CD4-positive, alpha-beta T cell (primary cell): ENCODE measurements around the gene ZNF695. TPM values are rescaled to one million over a fixed set of nuclear protein-coding genes. Genes with fewer than 3 reads are reported as not detected.

Experiments
- ATAC-seq: fragments of 200-7000 bp; cut with Tn5 transposase; one replicate; pipeline ENCODE4 v1.10.0; 2022; ENCODE audit warnings: mild to moderate bottlenecking; ENCODE audit not compliant: poor library complexity
- CTCF ChIA-PET: fragments of 350-600 bp; sonication (Branson Sonifier 250); formaldehyde crosslinking; loops from one replicate; lab custom pipeline; 2021; ENCODE audit warnings: antibody characterized with exemption, inconsistent platforms; lab: Charles Lee
- POLR2A ChIA-PET: fragments of 350-600 bp; sonication (Branson Sonifier 250); formaldehyde crosslinking; loops from one replicate; lab custom pipeline; 2021; ENCODE audit warnings: antibody characterized with exemption, inconsistent platforms; lab: Charles Lee
- DNase-seq, 14 experiments: peaks; one replicate each; pipeline ENCODE4 v3.0.0-alpha.2; 2013 to 2020; ENCODE audit warnings: mixed read lengths in 2 of 14
- H3K27ac ChIP-seq, 2 donors: one replicate each; pipeline versions ENCODE4 v1.5.1 to v1.7.0; 2013; ENCODE audit warnings: low read length in 2 of 2, low read depth in 1 of 2, mild to moderate bottlenecking in 1 of 2
- H3K27me3 ChIP-seq, 2 experiments: 1 replicate in 1 of 2; 2 replicates in 1 of 2; pipeline versions ENCODE4 v1.6.1 to v1.7.0; 2013; ENCODE audit warnings: low read length in 2 of 2, control low read depth in 1 of 2, mild to moderate bottlenecking in 1 of 2, moderate library complexity in 1 of 2; ENCODE audit not compliant: insufficient read depth in 2 of 2, control insufficient read depth in 1 of 2
- H3K36me3 ChIP-seq: one replicate; pipeline ENCODE4 v1.6.1; 2013; ENCODE audit warnings: low read length, control low read depth; ENCODE audit not compliant: insufficient read depth
- H3K4me1 ChIP-seq: one replicate; pipeline ENCODE4 v1.6.1; 2013; ENCODE audit warnings: low read length, control low read depth; ENCODE audit not compliant: insufficient read depth
- H3K4me3 ChIP-seq: one replicate; pipeline ENCODE4 v1.5.1; 2013; ENCODE audit warnings: mild to moderate bottlenecking, low read length, moderate library complexity
- H3K9me3 ChIP-seq, 2 experiments: 1 replicate in 1 of 2; 2 replicates in 1 of 2; pipeline versions ENCODE4 v1.6.1 to v1.7.0; 2013; ENCODE audit warnings: low read length in 2 of 2, mild to moderate bottlenecking in 2 of 2, control low read depth in 1 of 2, moderate library complexity in 1 of 2; ENCODE audit not compliant: control insufficient read depth in 1 of 2, insufficient read depth in 1 of 2
- H3K27ac Mint-ChIP-seq: one replicate; pipeline ENCODE4 v1.8.0; 2020; ENCODE audit warnings: mixed read lengths
- H3K27me3 Mint-ChIP-seq: one replicate; pipeline ENCODE4 v1.8.0; 2021; ENCODE audit warnings: mixed read lengths
- H3K36me3 Mint-ChIP-seq: one replicate; pipeline ENCODE4 v1.8.0; 2021; ENCODE audit warnings: low read depth, mixed read lengths
- H3K4me1 Mint-ChIP-seq: one replicate; pipeline ENCODE4 v1.8.0; 2021; ENCODE audit warnings: low read depth, mixed read lengths
- H3K4me3 Mint-ChIP-seq: one replicate; pipeline ENCODE4 v1.8.0; 2020; ENCODE audit warnings: mild to moderate bottlenecking, mixed read lengths
- H3K9me3 Mint-ChIP-seq: one replicate; pipeline ENCODE4 v1.8.0; 2020; ENCODE audit warnings: mixed read lengths
- intact Hi-C, 2 experiments: fragments of 100-400 bp; cut with DNase I in 1 of 2; cut with micrococcal nuclease in 1 of 2; formaldehyde crosslinking; loops; one replicate each; pipeline versions ENCODE4 v1.15.1 to v1.9.0; 2023 to 2025; cut with DNase I, micrococcal nuclease
- total RNA-seq, 174 experiments: library from RNA in 2 of 174; stranded (reverse) in 2 of 174; gene quantifications; one replicate each; pipeline ENCODE4 v1.2.3 and lab custom pipeline; 2021 to 2026
- TF ChIP-seq, protein P1 (sequence below): fragments of 200-600 bp; IDR thresholded peaks from one replicate; pipeline ENCODE4 v1.8.0; 2022; ENCODE audit warnings: antibody characterized with exemption, mild to moderate bottlenecking

Gene ZNF695
- total RNA-seq, 2 experiments from 2014 or later, result not detected

DNA sequence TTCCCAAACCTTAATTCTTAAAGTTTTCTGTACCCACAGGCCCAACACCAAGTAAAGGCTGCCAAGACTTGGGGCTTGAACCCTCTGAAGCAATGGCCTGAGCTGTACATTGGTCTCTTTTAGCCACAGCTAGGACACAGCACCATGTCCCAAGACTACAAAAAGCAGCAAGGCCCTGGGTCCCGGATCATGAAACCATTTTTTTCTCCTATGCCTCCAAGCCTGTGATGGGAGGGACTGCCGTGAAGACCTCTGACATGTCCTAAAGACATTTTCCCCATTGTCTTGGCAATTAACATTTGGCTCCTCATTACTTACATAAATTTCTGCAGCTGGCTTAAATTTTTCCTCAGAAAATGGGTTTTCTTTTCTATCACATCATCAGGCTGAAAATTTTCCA is 39.8 kb upstream of the ZNF695 start:
- H3K4me3 ChIP-seq, result no peak overlapping the region
- H3K27ac ChIP-seq, result no peak overlapping the region
- CTCF ChIA-PET, result no interaction called here
- Mint-ChIP-seq H3K36me3 (peaks cover 92% of the 10 kb centered on the region), H3K27me3 (no peaks in the 10 kb centered on the region), H3K4me3 (no peak overlapping the region), H3K9me3 (peaks cover 25% of the 10 kb centered on the region), H3K27ac (no peak overlapping the region), H3K4me1 (no peaks in the 10 kb centered on the region)
- H3K27me3 ChIP-seq, result no peaks in the 10 kb centered on the region
- DNase-seq, result no peak
- POLR2A ChIA-PET, result no interaction called here
- peaks cover 47 to 92% of the 10 kb centered on the region in 2 experiments for H3K9me3 ChIP-seq
- TF ChIP-seq, protein P1, sequence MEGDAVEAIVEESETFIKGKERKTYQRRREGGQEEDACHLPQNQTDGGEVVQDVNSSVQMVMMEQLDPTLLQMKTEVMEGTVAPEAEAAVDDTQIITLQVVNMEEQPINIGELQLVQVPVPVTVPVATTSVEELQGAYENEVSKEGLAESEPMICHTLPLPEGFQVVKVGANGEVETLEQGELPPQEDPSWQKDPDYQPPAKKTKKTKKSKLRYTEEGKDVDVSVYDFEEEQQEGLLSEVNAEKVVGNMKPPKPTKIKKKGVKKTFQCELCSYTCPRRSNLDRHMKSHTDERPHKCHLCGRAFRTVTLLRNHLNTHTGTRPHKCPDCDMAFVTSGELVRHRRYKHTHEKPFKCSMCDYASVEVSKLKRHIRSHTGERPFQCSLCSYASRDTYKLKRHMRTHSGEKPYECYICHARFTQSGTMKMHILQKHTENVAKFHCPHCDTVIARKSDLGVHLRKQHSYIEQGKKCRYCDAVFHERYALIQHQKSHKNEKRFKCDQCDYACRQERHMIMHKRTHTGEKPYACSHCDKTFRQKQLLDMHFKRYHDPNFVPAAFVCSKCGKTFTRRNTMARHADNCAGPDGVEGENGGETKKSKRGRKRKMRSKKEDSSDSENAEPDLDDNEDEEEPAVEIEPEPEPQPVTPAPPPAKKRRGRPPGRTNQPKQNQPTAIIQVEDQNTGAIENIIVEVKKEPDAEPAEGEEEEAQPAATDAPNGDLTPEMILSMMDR, result no peak
- ATAC-seq, result no peak
- no peaks in the 10 kb centered on the region for H3K36me3 ChIP-seq
- intact Hi-C loops, result no loop called here
- no peaks in the 10 kb centered on the region for H3K4me1 ChIP-seq

DNA sequence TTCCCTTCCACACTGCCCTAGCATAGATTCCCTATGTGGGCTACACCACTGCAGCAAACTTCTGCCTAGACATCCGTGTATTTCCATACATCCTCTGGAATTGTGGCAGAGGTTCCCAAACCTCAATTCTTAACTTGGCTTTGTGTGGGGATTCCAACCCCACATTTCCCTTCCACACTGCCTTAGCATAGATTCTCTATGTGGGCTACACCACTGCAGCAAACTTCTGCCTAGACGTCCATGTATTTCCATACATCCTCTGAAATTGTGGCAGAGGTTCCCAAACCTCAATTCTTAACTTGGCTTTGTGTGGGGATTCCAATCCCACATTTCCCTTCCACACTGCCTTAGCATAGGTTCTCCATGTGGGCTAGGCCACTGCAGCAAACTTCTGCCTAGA is 39.4 kb upstream of the ZNF695 start:
- H3K36me3 Mint-ChIP-seq, result peaks cover 92% of the 10 kb centered on the region
- intact Hi-C loops, result no loop called here

DNA sequence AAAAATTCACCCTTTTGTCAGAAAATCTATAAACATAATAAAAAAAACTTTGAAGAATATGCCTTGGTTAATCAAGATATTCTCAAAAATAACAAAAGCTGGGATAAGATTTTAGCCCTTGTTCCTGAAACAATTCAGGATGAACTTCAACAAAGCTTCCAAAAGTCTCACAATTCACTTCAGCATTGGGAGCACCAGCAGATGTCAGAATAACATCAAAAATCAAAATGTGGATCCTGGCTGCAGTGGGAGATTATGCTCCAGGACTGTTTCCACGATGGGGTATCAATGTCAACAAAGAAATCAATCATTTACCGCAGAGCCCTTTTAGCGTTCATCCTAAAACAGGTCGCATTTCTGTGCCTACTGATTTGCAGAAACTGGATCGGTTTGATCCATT is 35.5 kb upstream of the ZNF695 start:
- CTCF ChIA-PET, result no interaction called here
- POLR2A ChIA-PET, result no interaction called here

More for the DNA sequence above, 39.4 kb upstream of the ZNF695 start:
- no peaks in the 10 kb centered on the region for H3K4me1 ChIP-seq
- no peak overlapping the region for H3K4me3 Mint-ChIP-seq
- H3K9me3 ChIP-seq, result peaks cover 43 to 95% of the 10 kb centered on the region in 2 experiments
- no peak overlapping the region for H3K27ac Mint-ChIP-seq
- CTCF ChIA-PET, result no interaction called here
- no peaks in the 10 kb centered on the region for H3K4me1 Mint-ChIP-seq
- ATAC-seq (no peak), DNase-seq (no peak)
- H3K27me3 Mint-ChIP-seq, result no peaks in the 10 kb centered on the region
- POLR2A ChIA-PET, result no interaction called here
- H3K4me3 ChIP-seq, result no peak overlapping the region
- H3K27me3 ChIP-seq, result no peaks in the 10 kb centered on the region
- no peaks in the 10 kb centered on the region for H3K36me3 ChIP-seq
- no peak overlapping the region for H3K27ac ChIP-seq
- peaks cover 25% of the 10 kb centered on the region for H3K9me3 Mint-ChIP-seq
- TF ChIP-seq, protein P1, result no peak

More for the DNA sequence above, 35.5 kb upstream of the ZNF695 start:
- H3K27ac Mint-ChIP-seq, result no peak overlapping the region
- Histone ChIP-seq H3K27me3 (no peaks in the 10 kb centered on the region), H3K9me3 (peaks cover 36 to 95% of the 10 kb centered on the region in 2 experiments), H3K36me3 (peaks cover 10% of the 10 kb centered on the region), H3K4me3 (no peak overlapping the region), H3K4me1 (no peaks in the 10 kb centered on the region), H3K27ac (no peak overlapping the region)
- TF ChIP-seq, protein P1, result no peak
- no peak overlapping the region for H3K4me3 Mint-ChIP-seq
- H3K9me3 Mint-ChIP-seq, result peaks cover 16% of the 10 kb centered on the region
- DNase-seq (no peak), ATAC-seq (no peak)
- no peaks in the 10 kb centered on the region for H3K4me1 Mint-ChIP-seq
- intact Hi-C loops, result no loop called here
- no peaks in the 10 kb centered on the region for H3K27me3 Mint-ChIP-seq
- peaks cover 97% of the 10 kb centered on the region for H3K36me3 Mint-ChIP-seq
